ENCODE measurements around the gene PITHD1.

DNA sequence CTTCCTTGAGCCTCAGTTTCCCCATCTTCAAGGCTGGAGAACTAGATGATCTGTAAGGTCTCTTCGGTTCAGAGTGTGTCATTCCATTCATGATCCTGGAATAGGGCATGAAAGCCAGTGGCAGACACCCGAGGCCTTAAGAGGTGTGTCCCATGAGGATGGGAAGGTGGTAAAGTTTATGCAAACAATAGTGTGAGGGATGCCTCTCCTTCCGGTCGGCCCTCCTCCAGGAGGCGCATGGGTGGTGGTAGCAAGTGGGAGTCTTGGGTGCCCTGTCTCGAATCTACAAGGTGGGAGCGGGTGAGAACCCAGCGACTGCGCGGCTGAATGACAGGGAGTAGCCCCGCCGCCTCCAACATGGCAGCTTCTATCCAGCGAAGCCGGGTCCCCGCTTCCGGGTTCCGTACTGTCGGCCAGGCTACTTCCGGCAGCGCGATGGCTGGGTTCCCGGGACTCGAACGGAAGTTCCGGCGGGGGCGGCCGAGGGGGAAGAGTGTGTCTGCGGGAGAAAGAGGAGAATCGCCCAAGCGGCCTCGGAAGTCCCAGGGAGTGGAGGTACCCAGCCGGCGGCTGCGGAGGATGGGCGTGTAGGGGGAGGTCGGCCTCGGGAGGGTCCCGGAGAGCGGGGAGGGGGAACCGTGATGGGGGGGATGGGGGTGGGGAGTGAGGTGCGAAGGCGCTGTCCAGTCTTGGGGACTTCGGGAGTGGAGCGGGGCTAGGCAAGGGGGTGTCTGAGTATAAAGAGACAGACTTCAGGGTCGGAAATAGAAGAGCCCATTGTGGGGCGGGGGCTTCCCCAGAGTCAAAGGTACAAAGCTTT is 12.7 kb downstream of the PITHD1 start, which contains the start of gene LYPLA2:
- peak; percentile 61 for TF ChIP-seq POLR2A (IDR thresholded peaks at IDR 0.05)
- TF ChIP-seq, protein P1, sequence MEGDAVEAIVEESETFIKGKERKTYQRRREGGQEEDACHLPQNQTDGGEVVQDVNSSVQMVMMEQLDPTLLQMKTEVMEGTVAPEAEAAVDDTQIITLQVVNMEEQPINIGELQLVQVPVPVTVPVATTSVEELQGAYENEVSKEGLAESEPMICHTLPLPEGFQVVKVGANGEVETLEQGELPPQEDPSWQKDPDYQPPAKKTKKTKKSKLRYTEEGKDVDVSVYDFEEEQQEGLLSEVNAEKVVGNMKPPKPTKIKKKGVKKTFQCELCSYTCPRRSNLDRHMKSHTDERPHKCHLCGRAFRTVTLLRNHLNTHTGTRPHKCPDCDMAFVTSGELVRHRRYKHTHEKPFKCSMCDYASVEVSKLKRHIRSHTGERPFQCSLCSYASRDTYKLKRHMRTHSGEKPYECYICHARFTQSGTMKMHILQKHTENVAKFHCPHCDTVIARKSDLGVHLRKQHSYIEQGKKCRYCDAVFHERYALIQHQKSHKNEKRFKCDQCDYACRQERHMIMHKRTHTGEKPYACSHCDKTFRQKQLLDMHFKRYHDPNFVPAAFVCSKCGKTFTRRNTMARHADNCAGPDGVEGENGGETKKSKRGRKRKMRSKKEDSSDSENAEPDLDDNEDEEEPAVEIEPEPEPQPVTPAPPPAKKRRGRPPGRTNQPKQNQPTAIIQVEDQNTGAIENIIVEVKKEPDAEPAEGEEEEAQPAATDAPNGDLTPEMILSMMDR (IDR thresholded peaks at IDR 0.05): no peak
